Transverse colon (tissue), 4 donors: ENCODE results near the gene LRRC36. TPM values are rescaled to one million over a fixed set of nuclear protein-coding genes. Genes with fewer than 3 reads are reported as not detected.
"Not testable (repeated sequence)": the region's sequence is repeated elsewhere in the genome, so short reads cannot be mapped to it uniquely, and the experiment has no call there.

ENCODE experiments used
- DNase-seq: peaks from one replicate; pipeline ENCODE4 v3.0.0-alpha.2; 2019
- H3K27ac ChIP-seq, 4 donors: fragments of 200-600 bp; sonication (generic); 2 replicates each; pipeline ENCODE4 v1.5.1; 2016 to 2018; ENCODE audit warnings: inconsistent platforms in 4 of 4
- H3K27me3 ChIP-seq: fragments of 200-600 bp; sonication (generic); 2 replicates; pipeline ENCODE4 v1.5.1; 2017; ENCODE audit warnings: inconsistent platforms
- H3K36me3 ChIP-seq, 4 donors: fragments of 200-600 bp; sonication (generic); 2 replicates each; pipeline ENCODE4 v1.5.1; 2017 to 2019; ENCODE audit warnings: inconsistent platforms in 4 of 4
- H3K4me1 ChIP-seq, 4 donors: fragments of 200-600 bp; sonication (generic); 2 replicates each; pipeline ENCODE4 v1.5.1; 2017 to 2020; ENCODE audit warnings: inconsistent platforms in 4 of 4
- H3K4me3 ChIP-seq, 4 donors: fragments of 200-600 bp; sonication (generic); 1 replicate in 1 of 4; 2 replicates in 3 of 4; pipeline versions ENCODE4 v1.5.1 to v1.6.1; 2017 to 2019; ENCODE audit warnings: inconsistent platforms in 4 of 4
- H3K9me3 ChIP-seq, 2 donors: fragments of 200-600 bp; sonication (generic); 2 replicates each; pipeline ENCODE4 v1.5.1; 2017 to 2019; ENCODE audit warnings: inconsistent platforms in 2 of 2
- CTCF ChIP-seq, 5 experiments: fragments of 200-600 bp in 3 of 5; fragments of 450-650 bp in 2 of 5; sonication (generic) in 3 of 5; IDR thresholded peaks; 1 replicate in 2 of 5; 2 replicates in 3 of 5; pipeline ENCODE4 v1.5.1; 2016 to 2017; ENCODE audit warnings: antibody characterized with exemption in 5 of 5, inconsistent platforms in 3 of 5, mild to moderate bottlenecking in 2 of 5, moderate library complexity in 1 of 5
- EP300 ChIP-seq: sonication (generic); formaldehyde crosslinking; IDR thresholded peaks from one replicate; pipeline ENCODE4 v1.6.1; 2017; ENCODE audit warnings: antibody characterized with exemption, low read depth
- POLR2A ChIP-seq: fragments of 450-650 bp; IDR thresholded peaks from one replicate; pipeline ENCODE4 v1.6.1; 2016; ENCODE audit warnings: antibody characterized with exemption, mild to moderate bottlenecking, moderate library complexity
- POLR2AphosphoS5 ChIP-seq, 3 donors: sonication (generic); formaldehyde crosslinking; IDR thresholded peaks; one replicate each; pipeline ENCODE4 v1.6.1; 2016; ENCODE audit warnings: antibody characterized with exemption in 3 of 3
- WGBS, 2 donors: methylation state at CpG; one replicate each; pipeline ENCODE4 v1.1.5; 2018; ENCODE audit warnings: low coverage in 1 of 2; 5-methylcytosine and 5-hydroxymethylcytosine counted together
- in situ Hi-C, 4 donors: fragments of 200-750 bp; cut with MboI; loops; one replicate each; pipeline versions ENCODE4 v1.15.0 to v1.15.1; 2017; ENCODE audit warnings: low sequenced_read_pairs in 3 of 4, low pct_ligation_motif_present in 1 of 4, low pct_unique_long_range_greater_than_20kb in 1 of 4
- intact Hi-C: fragments of 100-400 bp; cut with DNase I; formaldehyde crosslinking; loops from one replicate; pipeline ENCODE4 v1.15.1; 2023; ENCODE audit warnings: low total_unique reads
- total RNA-seq, 4 donors: library from RNA; depleted of rRNA; stranded (reverse); fragments of >200 nt; gene quantifications; one replicate each; pipeline ENCODE4 v1.1.0, GENCODE V29; 2016

The LRRC36 gene
- total RNA-seq, 4 donors from 2014 or later: 0.79 TPM; not detected in 3

GRCh38 chr16:67364600-67365235 is 38.1 kb downstream of the LRRC36 start:
- intact Hi-C loops (no loop called here), in situ Hi-C loops (no loop called here)
- Histone ChIP-seq H3K4me3 (no peak overlapping the region), H3K4me1 (peaks cover 0 to 16% (median 3%) of the 10 kb centered on the region in 4 donors), H3K9me3 (no peaks in the 10 kb centered on the region), H3K36me3 (no peaks in the 10 kb centered on the region), H3K27ac (peak overlapping the region in 3 of 4 donors; percentile 7 to 35 (median 33)), H3K27me3 (no peaks in the 10 kb centered on the region)
- TF ChIP-seq POLR2AphosphoS5 (IDR thresholded peaks at IDR 0.05) (no peak), POLR2A (no peak), EP300 (no peak), CTCF (IDR thresholded peaks at IDR 0.05) (no peak)
- DNase-seq: no peak

GRCh38 chr16:67370661-67371060 is 44.0 kb downstream of the LRRC36 start:
- 56 to 60% methylated on average over 3 to 4 of the region's 4 CpGs for WGBS, 2 donors
- DNase-seq: no peak
- H3K36me3 ChIP-seq: no peaks in the 10 kb centered on the region
- no peaks in the 10 kb centered on the region for H3K9me3 ChIP-seq
- in situ Hi-C loops (no loop called here), intact Hi-C loops (no loop called here)
- no peaks in the 10 kb centered on the region for H3K4me1 ChIP-seq
- no peak overlapping the region for H3K4me3 ChIP-seq
- H3K27ac ChIP-seq: peak overlapping the region in 2 of 4 donors; percentile 28 to 42
- H3K27me3 ChIP-seq: no peaks in the 10 kb centered on the region
- no peak for TF ChIP-seq POLR2A
- TF ChIP-seq CTCF (IDR thresholded peaks at IDR 0.05): no peak
- peak in 1 of 3 donors; percentile 41 for TF ChIP-seq POLR2AphosphoS5 (IDR thresholded peaks at IDR 0.05)
- TF ChIP-seq EP300: no peak

GRCh38 chr16:67372664-67373063 is 46.0 kb downstream of the LRRC36 start:
- TF ChIP-seq EP300 (no peak), POLR2A (no peak), POLR2AphosphoS5 (IDR thresholded peaks at IDR 0.05) (no peak), CTCF (IDR thresholded peaks at IDR 0.05) (peak; percentile 27 to 41 (median 32))
- no peak overlapping the region for H3K27ac ChIP-seq
- intact Hi-C loops (no loop called here), in situ Hi-C loops (no loop called here)
- H3K27me3 ChIP-seq: no peaks in the 10 kb centered on the region
- no peaks in the 10 kb centered on the region for H3K36me3 ChIP-seq
- H3K9me3 ChIP-seq: no peaks in the 10 kb centered on the region
- H3K4me1 ChIP-seq: no peaks in the 10 kb centered on the region
- DNase-seq: no peak
- no peak overlapping the region for H3K4me3 ChIP-seq

- intact Hi-C loops, H3K27me3 ChIP-seq, H3K9me3 ChIP-seq, H3K36me3 ChIP-seq, H3K4me3 ChIP-seq, H3K4me1 ChIP-seq, DNase-seq, H3K27ac ChIP-seq: not testable (repeated sequence)
- in situ Hi-C loops: loop anchor here in 2 of 4 donors (25.0 kb wide), 2 partner anchors 89 to 414 kb away; partner anchors contain the start of genes CES3 (in 1 of the 2) and PLEKHG4 (in 1 of the 2)
- WGBS, 2 donors: 81 to 87% methylated on average over 11 of the region's 11 CpGs
Measured at GRCh38 chr16:67376012-67376411, 49.4 kb downstream of the LRRC36 start.

- in situ Hi-C loops: loop anchor here in 2 of 4 donors (25.0 kb wide), 2 partner anchors 91 to 416 kb away; partner anchors contain the start of genes CES3 (in 1 of the 2) and PLEKHG4 (in 1 of the 2)
- no peak for DNase-seq
Measured at GRCh38 chr16:67378642-67379041, 52.0 kb downstream of the LRRC36 start.

More at GRCh38 chr16:67378642-67379041, 52.0 kb downstream of the LRRC36 start:
- Histone ChIP-seq H3K27ac (no peak overlapping the region), H3K4me1 (no peaks in the 10 kb centered on the region), H3K36me3 (no peaks in the 10 kb centered on the region), H3K4me3 (no peak overlapping the region), H3K27me3 (no peaks in the 10 kb centered on the region), H3K9me3 (no peaks in the 10 kb centered on the region)
- 43 to 63% methylated on average over 1 of the region's 1 CpG for WGBS, 2 donors
- intact Hi-C loops: no loop called here
- no peak for TF ChIP-seq CTCF (IDR thresholded peaks at IDR 0.05)
- TF ChIP-seq EP300: no peak
- TF ChIP-seq POLR2AphosphoS5 (IDR thresholded peaks at IDR 0.05): no peak
- TF ChIP-seq POLR2A: no peak
